Brain microvascular endothelial cell (primary cell): ENCODE measurements around the gene EEIG2.

Source experiments
- DNase-seq: peaks from one replicate; pipeline ENCODE4 v3.0.0-alpha.2; 2020
- H3K27ac ChIP-seq: fragments of 250-450 bp; sonication (Bioruptor Pico); 2 replicates; pipeline ENCODE4 v1.5.1; 2020; ENCODE audit warnings: mild to moderate bottlenecking, moderate library complexity
- H3K27me3 ChIP-seq: fragments of 250-450 bp; sonication (Bioruptor Pico); replicated peaks from 2 replicates; pipeline ENCODE4 v1.5.1; 2020; ENCODE audit warnings: mild to moderate bottlenecking
- H3K36me3 ChIP-seq: fragments of 250-450 bp; sonication (Bioruptor Pico); replicated peaks from 2 replicates; pipeline ENCODE4 v1.5.1; 2020; ENCODE audit warnings: mild to moderate bottlenecking
- H3K4me3 ChIP-seq: 2 replicates; pipeline ENCODE4 v1.5.1; 2011; ENCODE audit warnings: low read depth, mild to moderate bottlenecking, control low read depth, low read length, moderate library complexity
- in situ Hi-C: cut with HindIII; loops from 2 replicates; pipeline ENCODE4 v1.10.0; 2017; ENCODE audit warnings: low sequenced_read_pairs, low pct_ligation_motif_present
- TF ChIP-seq, protein P1 (sequence below): IDR thresholded peaks from 2 replicates; pipeline ENCODE4 v1.5.1; 2011; ENCODE audit warnings: low read depth, mild to moderate bottlenecking, moderate library complexity, low read length, control low read depth, inconsistent platforms; ENCODE audit errors: missing control alignments

Gene EEIG2

DNA sequence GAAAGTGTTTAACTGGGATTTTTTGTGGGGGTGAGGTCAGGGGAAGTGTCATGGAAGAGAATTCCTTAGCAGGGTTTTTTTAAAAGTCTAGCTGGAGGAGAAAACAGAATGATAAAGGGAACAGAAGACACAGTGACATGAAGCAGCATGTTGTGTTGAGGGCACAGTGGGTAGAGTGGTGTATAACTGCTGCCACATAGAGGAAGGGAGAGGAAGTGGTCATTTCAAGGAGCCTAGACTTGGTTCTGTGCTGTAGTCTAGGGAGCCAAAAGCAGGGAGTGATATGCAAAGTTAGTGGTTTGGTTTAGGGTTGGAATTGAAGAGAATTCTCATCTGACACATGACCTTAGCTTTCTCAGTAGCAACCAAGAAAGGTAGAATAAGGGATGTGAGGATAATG, 10.2 kb downstream of the EEIG2 start:
- Histone ChIP-seq H3K27ac (no peak overlapping the region), H3K36me3 (no peaks in the 10 kb centered on the region), H3K4me3 (no peak overlapping the region), H3K27me3 (no peaks in the 10 kb centered on the region)
- in situ Hi-C loops: no loop called here
- TF ChIP-seq, protein P1, sequence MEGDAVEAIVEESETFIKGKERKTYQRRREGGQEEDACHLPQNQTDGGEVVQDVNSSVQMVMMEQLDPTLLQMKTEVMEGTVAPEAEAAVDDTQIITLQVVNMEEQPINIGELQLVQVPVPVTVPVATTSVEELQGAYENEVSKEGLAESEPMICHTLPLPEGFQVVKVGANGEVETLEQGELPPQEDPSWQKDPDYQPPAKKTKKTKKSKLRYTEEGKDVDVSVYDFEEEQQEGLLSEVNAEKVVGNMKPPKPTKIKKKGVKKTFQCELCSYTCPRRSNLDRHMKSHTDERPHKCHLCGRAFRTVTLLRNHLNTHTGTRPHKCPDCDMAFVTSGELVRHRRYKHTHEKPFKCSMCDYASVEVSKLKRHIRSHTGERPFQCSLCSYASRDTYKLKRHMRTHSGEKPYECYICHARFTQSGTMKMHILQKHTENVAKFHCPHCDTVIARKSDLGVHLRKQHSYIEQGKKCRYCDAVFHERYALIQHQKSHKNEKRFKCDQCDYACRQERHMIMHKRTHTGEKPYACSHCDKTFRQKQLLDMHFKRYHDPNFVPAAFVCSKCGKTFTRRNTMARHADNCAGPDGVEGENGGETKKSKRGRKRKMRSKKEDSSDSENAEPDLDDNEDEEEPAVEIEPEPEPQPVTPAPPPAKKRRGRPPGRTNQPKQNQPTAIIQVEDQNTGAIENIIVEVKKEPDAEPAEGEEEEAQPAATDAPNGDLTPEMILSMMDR: peak; percentile 60
- DNase-seq: no peak

DNA sequence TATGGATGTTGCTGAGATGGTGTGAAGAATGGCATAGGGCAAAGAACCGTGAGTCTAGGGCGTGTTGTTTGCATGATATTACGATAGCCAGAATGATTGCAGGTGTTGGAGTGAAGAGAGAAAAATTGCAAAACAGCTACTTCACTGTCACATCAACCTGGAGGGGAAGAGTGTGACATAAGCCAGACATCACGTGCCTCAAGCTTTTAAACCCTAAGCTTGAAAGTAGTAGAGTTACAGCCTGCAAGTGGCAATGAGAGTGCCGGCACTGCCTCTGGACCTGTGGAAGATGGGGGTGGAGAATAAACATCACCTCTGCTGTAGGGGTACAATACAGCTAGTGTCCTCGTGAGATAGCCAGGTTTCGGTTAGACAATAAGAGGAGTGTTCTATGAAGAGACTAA, 11.1 kb downstream of the EEIG2 start:
- H3K27ac ChIP-seq: no peak overlapping the region
- in situ Hi-C loops: no loop called here
- H3K36me3 ChIP-seq: no peaks in the 10 kb centered on the region
- no peak overlapping the region for H3K4me3 ChIP-seq
- H3K27me3 ChIP-seq: no peaks in the 10 kb centered on the region
- DNase-seq: no peak
- TF ChIP-seq, protein P1: no peak

DNA sequence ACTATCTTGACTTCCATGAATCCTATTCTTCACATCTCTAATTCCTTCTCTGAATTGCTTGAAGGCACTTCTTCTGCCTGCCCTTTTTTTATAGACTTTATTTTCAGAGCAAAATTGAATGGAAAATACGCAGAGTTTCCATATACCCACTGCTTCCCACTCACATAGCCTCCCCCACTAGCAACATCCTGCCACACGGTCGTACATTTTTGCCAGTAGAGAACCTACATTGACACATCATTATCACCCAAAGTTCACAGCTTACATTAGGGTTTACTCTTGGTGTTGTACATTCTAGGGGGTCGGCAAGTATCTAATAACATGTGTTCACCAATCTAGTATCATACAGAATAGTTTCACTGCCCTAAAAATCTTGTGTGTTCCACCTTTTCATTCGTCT, 12.3 kb downstream of the EEIG2 start:
- Histone ChIP-seq H3K36me3 (no peaks in the 10 kb centered on the region), H3K4me3 (no peak overlapping the region), H3K27ac (no peak overlapping the region), H3K27me3 (no peaks in the 10 kb centered on the region)
- in situ Hi-C loops: no loop called here
- TF ChIP-seq, protein P1: no peak
- no peak for DNase-seq

DNA sequence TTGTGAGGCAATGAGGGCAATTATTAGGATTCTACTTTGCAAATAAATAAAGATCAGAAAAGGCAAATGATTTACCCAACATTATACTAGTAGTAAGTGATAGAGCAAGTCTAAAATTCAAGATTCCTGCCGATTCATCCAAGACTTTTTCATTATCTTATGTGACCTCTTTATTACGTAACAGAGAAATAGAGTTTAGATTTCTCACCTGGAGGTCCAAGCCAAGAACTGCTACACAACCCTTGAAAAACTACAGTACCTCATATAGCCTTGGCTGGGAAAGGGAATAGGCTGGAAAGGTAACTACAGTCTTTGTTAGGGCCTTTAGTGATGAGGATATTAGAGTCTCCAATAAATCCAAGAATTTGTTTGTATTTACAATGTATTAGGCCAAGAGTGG, 13.3 kb downstream of the EEIG2 start:
- Histone ChIP-seq H3K27me3 (no peaks in the 10 kb centered on the region), H3K4me3 (no peak overlapping the region), H3K36me3 (no peaks in the 10 kb centered on the region), H3K27ac (no peak overlapping the region)
- in situ Hi-C loops: no loop called here
- TF ChIP-seq, protein P1: no peak
- no peak for DNase-seq

DNA sequence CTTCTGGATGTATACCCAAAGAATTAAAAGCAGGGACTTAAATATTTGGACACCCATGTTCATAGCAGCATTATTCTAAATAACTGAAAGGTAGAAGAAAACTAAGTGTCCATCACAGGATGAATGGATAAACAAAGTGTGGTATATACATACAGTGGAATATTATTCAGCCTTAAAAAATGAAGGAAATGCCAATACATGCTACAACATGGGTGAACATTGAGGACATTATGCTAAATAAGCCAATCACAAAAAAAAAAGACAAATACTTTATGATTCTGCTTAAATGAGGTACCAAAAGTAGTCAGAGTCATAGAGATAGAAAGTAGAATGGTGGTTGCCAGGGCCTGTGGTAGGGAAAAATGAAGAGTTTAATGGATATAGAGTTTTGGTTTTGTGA, 14.1 kb downstream of the EEIG2 start:
- in situ Hi-C loops: no loop called here
- DNase-seq: no peak
- Histone ChIP-seq H3K27me3 (no peaks in the 10 kb centered on the region), H3K36me3 (no peaks in the 10 kb centered on the region), H3K4me3 (no peak overlapping the region), H3K27ac (no peak overlapping the region)
- TF ChIP-seq, protein P1: no peak

DNA sequence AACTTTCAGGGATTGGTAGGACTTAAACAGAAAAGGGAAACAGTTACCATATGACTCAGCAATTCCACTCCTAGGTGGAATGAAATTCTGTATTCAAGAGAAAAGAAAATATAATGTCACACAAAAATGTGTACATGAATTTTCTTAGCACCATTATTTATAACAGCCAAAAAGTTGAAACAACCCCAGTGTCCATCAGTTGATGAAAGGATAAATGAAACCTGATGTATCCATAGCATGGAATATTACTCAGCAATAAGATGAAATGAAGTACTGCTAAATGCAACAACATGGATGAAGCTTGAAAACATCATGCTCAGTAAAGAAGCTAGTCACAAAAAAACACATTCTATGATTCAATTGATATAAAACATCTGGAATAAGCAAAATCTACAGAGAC, 15.5 kb downstream of the EEIG2 start:
- Histone ChIP-seq H3K36me3 (no peaks in the 10 kb centered on the region), H3K27me3 (no peaks in the 10 kb centered on the region), H3K27ac (no peak overlapping the region), H3K4me3 (no peak overlapping the region)
- in situ Hi-C loops: no loop called here
- TF ChIP-seq, protein P1: no peak
- DNase-seq: no peak
